NCI-H146 (cell line): ENCODE measurements around the gene CLDN25.
A peak's percentile ranks its signal among the peaks of the same experiment; 100 is the strongest.
"Not testable (repeated sequence)": the region's sequence is repeated elsewhere in the genome, so short reads cannot be mapped to it uniquely, and the experiment has no call there.

ENCODE experiments used
- DNase-seq: peaks from one replicate; lab custom pipeline; 2025; lab: John Stamatoyannopoulos, UW

The CLDN25 gene

GRCh38 chr11:113779496-113779895 lies at the start of gene CLDN25:
TSS of gene CLDN25 (plus strand) at chr11:113779796. CDS start at chr11:113779796, 0 bp downstream.
- DNase-seq: no peak

GRCh38 chr11:113730887-113731726 lies 48.5 kb upstream of the CLDN25 start:
- peak; percentile 60 for DNase-seq

GRCh38 chr11:113732092-113732491 lies 47.5 kb upstream of the CLDN25 start:
- no peak for DNase-seq

DNA sequence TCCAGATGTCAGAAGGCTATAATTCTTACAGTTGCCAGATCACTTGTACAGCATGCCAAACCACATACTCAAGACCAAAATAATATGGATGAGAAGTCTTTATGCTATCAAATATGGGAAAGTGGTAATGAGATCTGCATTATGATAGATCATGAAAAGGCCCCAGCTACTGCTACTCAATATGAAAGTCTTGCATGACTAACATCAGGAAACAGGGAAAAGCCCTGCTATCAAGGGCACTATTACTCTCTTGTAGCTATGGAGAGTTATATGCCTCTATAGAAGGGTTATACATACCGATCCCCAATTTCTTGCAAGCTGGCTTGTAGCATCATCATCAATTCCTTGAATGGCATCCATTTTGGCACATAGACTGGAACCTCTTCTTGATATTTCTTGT lies 43.3 kb upstream of the CLDN25 start:
- no peak for DNase-seq

- DNase-seq: no peak
These were observed 26.7 kb upstream of the CLDN25 start for GRCh38 chr11:113752932-113753331.

GRCh38 chr11:113760241-113760640 lies 19.4 kb upstream of the CLDN25 start:
- no peak for DNase-seq

DNA sequence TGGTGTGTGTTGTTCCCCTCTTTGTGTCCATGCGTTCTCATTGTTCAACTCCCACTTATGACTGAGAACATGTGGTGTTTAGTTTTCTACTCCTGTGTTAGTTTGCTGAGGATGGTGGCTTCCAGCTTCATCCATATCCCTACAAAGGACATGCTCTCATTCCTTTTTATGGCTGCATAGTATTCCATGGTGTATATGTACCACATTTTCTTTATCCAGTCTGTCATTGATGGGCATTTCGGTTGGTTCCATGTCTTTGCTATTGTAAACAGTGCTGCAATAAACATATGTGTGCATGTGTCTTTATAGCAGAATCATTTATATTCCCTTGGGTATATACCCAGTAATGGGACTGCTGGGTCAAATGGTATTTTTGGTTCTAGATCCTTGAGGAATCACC lies 16.6 kb upstream of the CLDN25 start:
- not testable (repeated sequence) for DNase-seq

DNA sequence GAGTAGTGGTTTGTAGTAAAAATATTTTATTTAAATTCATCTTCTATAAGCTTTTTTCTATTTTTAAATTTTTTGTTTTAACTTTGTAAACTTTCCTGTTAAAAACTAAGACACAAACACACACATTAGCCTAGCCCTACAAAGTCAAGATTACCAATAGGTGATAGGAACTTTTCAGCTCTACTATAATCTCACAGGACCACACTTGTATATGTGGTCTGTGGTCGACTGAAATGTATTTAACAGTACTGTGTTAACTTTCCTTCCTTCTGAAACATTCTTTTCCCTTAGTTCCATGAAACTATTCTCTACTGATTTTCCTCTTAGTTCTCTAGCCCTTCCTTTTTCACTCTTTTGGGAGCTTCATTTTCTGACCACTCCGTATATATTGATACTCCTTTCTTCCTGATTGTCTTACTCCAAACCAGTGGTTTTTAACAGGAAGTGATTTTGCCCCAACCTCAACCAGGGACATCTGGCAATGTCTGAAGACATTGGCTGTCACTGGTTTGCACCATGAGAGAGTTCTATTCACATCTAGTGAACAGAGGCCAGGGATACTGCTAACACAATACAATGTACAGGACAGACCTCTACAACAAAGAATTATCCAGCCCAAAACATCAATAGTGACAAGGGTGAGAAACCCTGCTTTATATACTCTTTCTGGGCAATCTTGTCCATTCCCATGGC lies 14.9 kb upstream of the CLDN25 start:
- no peak for DNase-seq

DNA sequence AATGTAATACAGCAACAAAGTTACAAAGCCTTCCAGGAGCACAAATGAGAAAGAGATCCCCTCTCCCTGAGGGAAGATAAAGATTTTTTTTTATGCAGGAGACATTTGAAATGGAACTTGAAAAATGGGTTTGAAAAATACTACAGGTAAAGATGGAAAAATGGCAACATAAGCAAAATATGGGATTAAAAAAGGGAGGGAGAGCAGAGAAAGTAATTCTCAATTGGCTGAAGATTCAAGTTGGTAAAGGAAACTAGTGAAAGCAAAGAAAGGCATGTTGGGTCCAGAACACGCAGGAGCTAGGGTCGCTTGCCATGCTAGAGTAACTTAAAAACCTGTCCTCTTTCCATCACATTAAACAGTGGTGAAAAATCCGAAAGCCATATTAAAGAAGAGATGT lies 7.6 kb upstream of the CLDN25 start:
- no peak for DNase-seq

- peak; percentile 55 for DNase-seq
These were observed 6.5 kb upstream of the CLDN25 start for GRCh38 chr11:113773092-113773415.

GRCh38 chr11:113773416-113774173 lies 6.0 kb upstream of the CLDN25 start, which contains the start of gene ZW10:
TSS of gene ZW10 (minus strand) at chr11:113773692. CDS start at chr11:113773666, 26 bp downstream.
- DNase-seq: peak; percentile 93

DNA sequence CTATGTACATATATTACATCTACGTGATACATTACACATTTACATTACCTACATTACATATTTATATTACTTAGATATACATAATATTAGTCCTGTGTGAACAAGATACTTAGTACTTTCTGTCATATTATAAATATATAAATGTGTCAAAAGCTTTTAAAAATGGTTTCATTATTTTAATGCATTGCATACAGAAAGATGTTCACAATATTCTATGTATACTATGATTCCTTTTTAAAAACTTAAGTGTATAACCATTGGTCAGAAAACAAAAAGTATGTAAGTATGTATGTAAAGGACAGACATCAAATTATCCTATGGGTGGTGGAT lies 5.5 kb upstream of the CLDN25 start:
- no peak for DNase-seq

GRCh38 chr11:113778111-113778910 lies 1.3 kb upstream of the CLDN25 start:
- peak; percentile 12 for DNase-seq

- no peak for DNase-seq
These were observed 2.1 kb downstream of the CLDN25 start for GRCh38 chr11:113781682-113782081.

DNA sequence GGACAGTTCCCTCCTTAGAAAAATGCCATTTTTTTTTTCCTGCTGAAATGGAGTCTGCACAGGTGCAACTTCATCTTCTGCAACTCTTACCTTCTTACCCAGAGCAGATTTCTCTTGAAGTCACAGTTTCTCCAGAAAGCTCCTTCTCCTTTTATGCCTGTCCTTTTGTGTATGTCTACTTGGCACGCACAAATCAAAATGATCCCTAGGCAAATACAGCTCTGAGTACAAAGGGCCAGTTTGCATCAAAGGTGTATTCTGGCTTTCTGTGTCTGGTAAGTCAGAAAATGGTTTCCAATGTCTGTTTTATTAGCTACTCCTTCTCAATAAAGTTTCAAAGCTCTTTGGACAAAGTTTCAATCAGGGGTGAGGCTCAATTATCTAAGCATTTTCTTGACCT lies 2.5 kb downstream of the CLDN25 start:
- DNase-seq: no peak

- not testable (repeated sequence) for DNase-seq
These were observed 9.4 kb downstream of the CLDN25 start for GRCh38 chr11:113789016-113789415.

DNA sequence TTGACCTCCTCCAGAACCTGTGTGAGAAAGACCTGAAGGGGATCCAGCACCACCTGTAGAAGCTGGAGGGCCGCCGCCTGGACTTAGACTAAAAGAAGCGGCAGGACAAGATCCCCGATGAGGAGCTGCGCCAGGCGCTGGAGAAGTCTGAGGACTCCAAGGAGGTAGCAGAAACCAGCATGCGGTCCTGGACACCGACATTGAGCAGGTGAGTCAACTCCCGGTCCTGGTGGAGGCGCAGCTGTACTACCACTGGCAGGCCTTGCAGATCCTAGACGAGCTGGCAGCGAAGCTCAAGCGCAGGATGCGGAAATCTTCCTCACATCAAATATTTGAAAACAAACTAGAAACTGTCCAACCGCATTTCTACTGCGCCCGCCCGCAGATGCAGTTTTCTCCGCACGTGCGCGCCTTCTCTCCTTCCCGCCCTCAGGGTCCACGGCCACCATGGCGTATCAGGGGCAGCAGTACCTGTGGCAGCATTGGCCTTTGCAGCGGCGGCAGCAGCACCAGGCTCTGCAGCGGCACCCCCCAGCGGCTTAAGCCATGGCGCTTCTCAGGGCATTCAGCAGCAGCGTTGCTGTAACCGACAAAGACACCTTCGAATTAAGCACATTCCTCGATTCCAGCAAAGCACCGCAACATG lies 10.2 kb downstream of the CLDN25 start:
- no peak for DNase-seq

DNA sequence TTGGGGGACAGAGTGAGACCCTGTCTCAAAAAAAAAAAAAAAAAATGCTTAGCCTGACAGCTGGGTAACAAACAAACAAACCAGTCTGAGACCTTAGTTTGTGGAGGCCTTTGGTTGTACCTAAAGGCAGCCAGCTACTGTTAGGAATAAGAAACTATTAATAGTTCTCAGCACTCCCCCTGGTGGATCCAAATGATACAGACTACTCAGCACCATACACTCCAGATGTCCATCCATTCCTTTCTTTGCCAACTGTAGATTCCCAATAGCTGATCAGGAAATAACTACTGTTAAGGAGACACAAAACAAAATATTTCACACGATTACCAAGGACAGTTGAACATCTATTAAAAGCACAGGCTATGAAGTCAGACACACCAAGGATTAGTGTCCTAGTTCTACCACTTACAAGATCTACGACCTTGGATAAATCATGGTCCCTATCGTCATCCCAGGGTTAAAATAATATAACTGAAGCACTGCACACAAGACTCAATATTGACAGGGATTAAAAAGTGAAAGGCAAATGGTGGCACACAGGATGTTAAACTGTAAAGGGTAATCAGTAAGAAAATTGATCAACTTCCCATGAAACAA lies 17.2 kb downstream of the CLDN25 start:
- DNase-seq: peak; percentile 41

DNA sequence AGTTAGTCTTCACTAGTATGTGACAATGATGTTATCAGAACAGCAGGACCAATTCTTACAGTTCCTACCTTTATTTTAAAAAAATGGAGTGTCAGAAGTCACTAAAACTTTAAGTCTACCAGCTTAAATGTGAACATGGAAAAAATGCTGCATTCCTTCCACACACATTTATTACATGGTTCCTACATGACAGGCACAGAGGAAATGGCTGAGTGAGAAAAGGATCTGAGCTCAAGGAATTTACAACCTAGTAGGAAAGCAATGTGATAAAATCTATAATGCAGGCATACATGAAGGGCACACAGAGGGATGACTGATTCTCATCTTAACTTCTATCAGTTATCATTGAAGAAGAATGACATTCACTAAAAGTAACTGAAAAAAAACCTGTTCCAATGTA lies 23.0 kb downstream of the CLDN25 start:
- DNase-seq: no peak

DNA sequence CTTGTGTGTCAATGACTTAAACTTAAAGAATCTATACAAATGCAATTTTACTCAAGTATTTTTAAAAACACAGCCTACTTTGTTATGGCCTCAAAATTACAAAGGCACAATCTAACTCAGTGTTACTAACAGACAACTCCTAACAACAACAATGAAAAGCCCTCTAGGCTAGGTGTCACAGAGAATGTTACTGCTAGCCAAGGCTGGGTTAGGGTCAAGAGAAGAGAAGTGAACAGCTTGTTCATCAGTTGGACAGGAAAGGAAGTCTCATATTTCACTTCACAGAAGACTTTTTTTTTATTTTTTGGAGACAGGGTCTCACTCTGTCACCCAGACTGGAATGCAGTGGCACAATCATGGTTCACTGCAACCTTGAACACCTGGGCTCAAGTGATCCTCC lies 26.0 kb downstream of the CLDN25 start:
- DNase-seq: no peak

GRCh38 chr11:113806406-113806805 lies 26.8 kb downstream of the CLDN25 start:
- peak; percentile 44 for DNase-seq
